ENCODE results near the gene KCTD16.

GRCh38 chr5:144377207-144377606 is 206.5 kb downstream of the KCTD16 start:
- TF ChIP-seq CTCF (IDR thresholded peaks at IDR 0.05) (no peak), POLR2A (IDR thresholded peaks at IDR 0.05) (no peak)
